Dendritic cell treated with granulocyte-macrophage colony-stimulating factor and Interleukin-4, amounts not matched to agents 40 ng/mL and 50 ng/mL, for 4 days (primary cell): ENCODE results near the gene IPP.

Experiments
- H3K27ac Mint-ChIP-seq: one replicate; pipeline ENCODE4 v1.8.0; 2022; ENCODE audit warnings: mild to moderate bottlenecking, mixed read lengths
- H3K27me3 Mint-ChIP-seq: one replicate; pipeline ENCODE4 v1.8.0; 2022; ENCODE audit warnings: mild to moderate bottlenecking, mixed read lengths
- H3K36me3 Mint-ChIP-seq: one replicate; pipeline ENCODE4 v1.8.0; 2022; ENCODE audit warnings: low read depth, mixed read lengths
- H3K4me1 Mint-ChIP-seq: one replicate; pipeline ENCODE4 v1.8.0; 2022; ENCODE audit warnings: low read depth, mixed read lengths
- H3K4me3 Mint-ChIP-seq: one replicate; pipeline ENCODE4 v1.8.0; 2022; ENCODE audit warnings: mild to moderate bottlenecking, moderate library complexity, mixed read lengths
- H3K9me3 Mint-ChIP-seq: one replicate; pipeline ENCODE4 v1.8.0; 2022; ENCODE audit warnings: mixed read lengths
- intact Hi-C: fragments of 100-400 bp; cut with micrococcal nuclease; formaldehyde crosslinking; loops from one replicate; pipeline ENCODE4 v1.15.0; 2022

The IPP gene

DNA sequence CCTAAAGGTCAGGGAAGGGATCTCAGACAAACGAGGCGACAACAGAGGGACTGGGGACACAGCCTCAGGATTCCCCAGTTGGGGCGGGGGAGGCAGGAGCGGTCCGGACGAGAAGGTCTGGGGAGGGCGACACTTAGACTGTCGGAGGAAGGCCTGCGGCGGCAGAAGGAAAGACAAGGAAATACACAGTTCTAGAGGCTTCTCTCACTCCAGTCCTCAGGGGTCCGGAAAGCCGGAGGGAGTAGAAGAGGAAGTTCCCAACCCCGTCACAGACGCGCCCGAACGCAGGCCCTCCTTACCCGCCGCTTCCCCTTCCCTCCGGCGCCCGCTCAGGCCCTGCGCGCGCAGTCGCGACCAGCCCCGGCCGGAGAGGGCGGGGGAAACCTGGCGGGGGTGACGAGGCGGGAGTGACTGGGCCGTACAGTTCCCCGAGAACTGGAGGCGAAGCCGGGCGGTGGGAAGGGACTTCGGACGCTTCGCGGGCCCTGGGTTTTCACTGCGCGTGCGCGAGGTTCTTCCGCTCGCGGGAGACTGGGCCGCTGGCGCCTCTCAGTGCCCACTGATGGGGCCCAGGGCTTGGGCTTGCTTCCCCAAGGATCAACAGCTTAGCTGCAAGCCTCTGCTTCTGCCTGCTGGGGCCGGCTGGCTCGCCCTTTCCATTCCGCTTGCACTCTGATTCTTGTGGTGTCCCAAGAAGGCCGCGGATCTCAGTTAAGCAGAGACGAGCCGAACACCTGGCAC, at the start of gene IPP:
TSS of gene IPP (minus strand) at position 356 of the 741 bp plus-strand sequence. CDS start 4,242 bp downstream, outside the sequence.
- intact Hi-C loops = loop anchor here (1.0 to 5.0 kb wide), 2 partner anchors 52 to 62 kb away; partner anchors contain the start of genes MAST2 and TMEM69
- Mint-ChIP-seq H3K9me3 (peaks cover 24% of the 10 kb centered on the region), H3K4me1 (peaks cover 19% of the 10 kb centered on the region), H3K27ac (peak within 1 kb of the TSS; percentile 100), H3K4me3 (peak within 1 kb of the TSS; percentile 85), H3K36me3 (peaks cover 14% of the 10 kb centered on the region), H3K27me3 (no peaks in the 10 kb centered on the region)

- no peaks in the 10 kb centered on the region for H3K36me3 Mint-ChIP-seq
- no peaks in the 10 kb centered on the region for H3K9me3 Mint-ChIP-seq
- H3K27ac Mint-ChIP-seq = no peak overlapping the region
- no peaks in the 10 kb centered on the region for H3K27me3 Mint-ChIP-seq
- H3K4me1 Mint-ChIP-seq = peaks cover 20% of the 10 kb centered on the region
- intact Hi-C loops = no loop called here
- H3K4me3 Mint-ChIP-seq = no peak overlapping the region
Observed at GRCh38 chr1:45796946-45797345, 46.5 kb upstream of the IPP start.

DNA sequence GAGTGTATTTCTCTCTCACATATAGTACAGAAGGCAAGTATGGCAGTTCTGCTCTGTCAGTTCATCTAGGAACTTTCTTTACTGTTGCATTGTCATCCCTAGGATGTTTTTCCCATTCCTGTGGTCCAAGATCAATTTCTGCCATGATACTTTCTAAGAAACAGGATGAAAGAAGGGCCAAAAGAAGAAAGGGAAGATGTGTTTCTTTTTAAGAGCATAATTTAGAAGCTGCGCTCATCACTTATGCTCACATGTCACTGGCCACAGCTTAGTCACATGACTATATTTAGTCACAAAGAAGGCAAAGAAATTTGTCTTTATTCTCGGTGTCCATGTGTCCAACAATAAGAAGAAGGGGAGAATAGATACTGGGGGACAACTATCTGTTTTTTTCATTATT, 45.9 kb upstream of the IPP start:
- Mint-ChIP-seq H3K4me1 (peaks cover 18% of the 10 kb centered on the region), H3K27me3 (no peaks in the 10 kb centered on the region), H3K36me3 (no peaks in the 10 kb centered on the region), H3K4me3 (no peak overlapping the region), H3K27ac (no peak overlapping the region), H3K9me3 (no peaks in the 10 kb centered on the region)
- intact Hi-C loops = no loop called here

- Mint-ChIP-seq H3K36me3 (no peaks in the 10 kb centered on the region), H3K27me3 (no peaks in the 10 kb centered on the region), H3K9me3 (no peaks in the 10 kb centered on the region), H3K27ac (no peak overlapping the region), H3K4me1 (peaks cover 23% of the 10 kb centered on the region), H3K4me3 (no peak overlapping the region)
- intact Hi-C loops = no loop called here
Observed at GRCh38 chr1:45793942-45794604, 43.6 kb upstream of the IPP start.

GRCh38 chr1:45792744-45793143, 42.3 kb upstream of the IPP start:
- peaks cover 36% of the 10 kb centered on the region for H3K4me1 Mint-ChIP-seq
- H3K27me3 Mint-ChIP-seq = no peaks in the 10 kb centered on the region
- peak overlapping the region; percentile 57 for H3K27ac Mint-ChIP-seq
- H3K9me3 Mint-ChIP-seq = no peaks in the 10 kb centered on the region
- intact Hi-C loops = no loop called here
- H3K36me3 Mint-ChIP-seq = no peaks in the 10 kb centered on the region
- no peak overlapping the region for H3K4me3 Mint-ChIP-seq

DNA sequence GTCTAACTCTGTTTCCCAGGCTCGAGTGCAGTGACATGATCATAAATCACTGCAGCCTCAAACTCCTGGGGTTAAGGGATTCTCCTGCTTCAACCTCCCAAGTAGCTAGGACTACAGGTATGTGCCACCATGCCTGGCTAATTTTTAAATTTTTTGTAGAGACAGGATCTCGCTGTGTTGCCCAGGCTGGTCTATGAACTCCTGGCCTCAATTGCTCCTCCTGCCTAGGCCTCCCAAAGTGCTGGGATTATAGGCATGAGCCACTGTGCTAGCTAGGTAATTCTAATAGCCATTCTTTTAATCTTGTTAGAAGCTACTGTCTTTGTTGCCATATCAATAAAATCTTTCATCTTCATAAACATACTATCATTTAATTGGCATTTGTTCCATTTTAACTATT, 39.1 kb upstream of the IPP start:
- no peak overlapping the region for H3K4me3 Mint-ChIP-seq
- no peaks in the 10 kb centered on the region for H3K9me3 Mint-ChIP-seq
- H3K27ac Mint-ChIP-seq = no peak overlapping the region
- peaks cover 56% of the 10 kb centered on the region for H3K4me1 Mint-ChIP-seq
- H3K27me3 Mint-ChIP-seq = peaks cover 2% of the 10 kb centered on the region
- intact Hi-C loops = no loop called here
- H3K36me3 Mint-ChIP-seq = no peaks in the 10 kb centered on the region

- Mint-ChIP-seq H3K9me3 (no peaks in the 10 kb centered on the region), H3K4me3 (no peak overlapping the region), H3K36me3 (no peaks in the 10 kb centered on the region), H3K27ac (peak overlapping the region; percentile 62), H3K4me1 (peaks cover 47% of the 10 kb centered on the region), H3K27me3 (peaks cover 2% of the 10 kb centered on the region)
- intact Hi-C loops = no loop called here
Observed at GRCh38 chr1:45787905-45788304, 37.5 kb upstream of the IPP start.

DNA sequence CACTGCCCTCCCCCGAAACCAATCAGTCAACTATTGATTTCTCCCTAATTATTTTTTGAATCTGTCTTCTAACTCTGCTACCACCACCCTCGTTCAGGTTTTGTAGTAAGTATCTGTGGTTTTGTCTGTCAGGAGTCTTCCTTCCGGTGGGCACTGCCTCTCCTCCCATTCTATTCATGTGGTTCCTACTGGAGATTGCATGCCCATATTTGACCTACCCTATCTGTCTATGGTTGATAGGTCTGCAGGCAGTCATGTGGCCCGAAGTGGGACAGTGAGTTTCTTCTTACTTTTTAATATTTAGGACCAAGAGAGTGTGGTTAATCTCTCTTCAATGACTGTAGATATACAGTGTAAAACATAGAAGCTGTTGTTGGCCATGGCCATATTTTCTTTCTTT, 35.1 kb upstream of the IPP start:
- no peak overlapping the region for H3K27ac Mint-ChIP-seq
- H3K9me3 Mint-ChIP-seq = no peaks in the 10 kb centered on the region
- H3K36me3 Mint-ChIP-seq = no peaks in the 10 kb centered on the region
- intact Hi-C loops = no loop called here
- peaks cover 16% of the 10 kb centered on the region for H3K27me3 Mint-ChIP-seq
- H3K4me1 Mint-ChIP-seq = peaks cover 33% of the 10 kb centered on the region
- no peak overlapping the region for H3K4me3 Mint-ChIP-seq

GRCh38 chr1:45775794-45776193, 25.3 kb upstream of the IPP start:
- no peaks in the 10 kb centered on the region for H3K27me3 Mint-ChIP-seq
- H3K9me3 Mint-ChIP-seq = no peaks in the 10 kb centered on the region
- no peak overlapping the region for H3K4me3 Mint-ChIP-seq
- H3K4me1 Mint-ChIP-seq = no peaks in the 10 kb centered on the region
- no peaks in the 10 kb centered on the region for H3K36me3 Mint-ChIP-seq
- H3K27ac Mint-ChIP-seq = no peak overlapping the region
- intact Hi-C loops = no loop called here

- no peaks in the 10 kb centered on the region for H3K4me1 Mint-ChIP-seq
- H3K36me3 Mint-ChIP-seq = no peaks in the 10 kb centered on the region
- H3K27me3 Mint-ChIP-seq = no peaks in the 10 kb centered on the region
- no peaks in the 10 kb centered on the region for H3K9me3 Mint-ChIP-seq
- no peak overlapping the region for H3K4me3 Mint-ChIP-seq
- intact Hi-C loops = no loop called here
- H3K27ac Mint-ChIP-seq = no peak overlapping the region
Observed at GRCh38 chr1:45772971-45773370, 22.5 kb upstream of the IPP start.

GRCh38 chr1:45769261-45769932, 18.9 kb upstream of the IPP start:
- Mint-ChIP-seq H3K4me1 (no peaks in the 10 kb centered on the region), H3K4me3 (no peak overlapping the region), H3K27ac (no peak overlapping the region), H3K36me3 (no peaks in the 10 kb centered on the region), H3K9me3 (no peaks in the 10 kb centered on the region), H3K27me3 (no peaks in the 10 kb centered on the region)
- intact Hi-C loops = no loop called here

- no peak overlapping the region for H3K27ac Mint-ChIP-seq
- intact Hi-C loops = no loop called here
- H3K36me3 Mint-ChIP-seq = peaks cover 1% of the 10 kb centered on the region
- H3K4me1 Mint-ChIP-seq = peaks cover 6% of the 10 kb centered on the region
- H3K9me3 Mint-ChIP-seq = peaks cover 2% of the 10 kb centered on the region
- no peaks in the 10 kb centered on the region for H3K27me3 Mint-ChIP-seq
- no peak overlapping the region for H3K4me3 Mint-ChIP-seq
Observed at GRCh38 chr1:45767035-45767434, 16.6 kb upstream of the IPP start.

DNA sequence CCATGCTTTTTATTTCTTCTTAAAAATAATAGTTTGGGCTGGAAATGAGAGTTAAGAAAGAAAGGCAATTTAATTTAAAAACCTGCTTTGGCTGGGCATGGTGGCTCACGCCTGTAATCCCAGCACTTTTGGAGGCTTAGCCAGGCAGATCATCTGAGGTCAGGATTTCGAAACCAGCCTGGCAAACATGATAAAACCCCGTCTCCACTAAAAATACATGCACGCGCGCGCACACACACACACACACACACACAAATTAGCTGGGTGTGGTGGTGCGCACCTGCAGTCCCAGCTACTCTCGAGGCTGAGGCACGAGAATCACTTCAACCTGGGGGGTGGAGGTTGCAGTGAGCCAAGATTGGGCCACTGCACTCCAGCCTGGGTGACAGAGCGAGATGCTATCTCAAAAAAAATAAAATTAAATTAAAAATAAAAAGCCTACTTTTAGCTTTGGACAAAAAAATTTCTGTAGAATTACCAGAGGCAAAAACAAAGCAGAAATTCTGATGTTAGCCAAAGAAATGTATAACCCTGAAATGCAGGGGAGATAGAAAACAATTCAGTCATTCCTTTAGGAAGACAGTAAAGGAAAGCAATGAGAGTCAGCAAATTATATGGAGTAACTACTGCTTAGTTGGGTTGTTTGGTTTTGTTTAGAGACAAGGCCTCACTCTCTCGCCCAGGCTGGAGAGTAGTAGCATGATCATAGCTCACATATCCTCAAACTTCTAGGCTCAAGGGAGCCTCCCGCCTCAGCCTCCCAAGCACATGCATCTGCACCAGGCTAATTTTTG, 15.7 kb upstream of the IPP start:
- intact Hi-C loops = no loop called here
- H3K27ac Mint-ChIP-seq = no peak overlapping the region
- no peak overlapping the region for H3K4me3 Mint-ChIP-seq
- no peaks in the 10 kb centered on the region for H3K27me3 Mint-ChIP-seq
- peaks cover 5% of the 10 kb centered on the region for H3K36me3 Mint-ChIP-seq
- peaks cover 6% of the 10 kb centered on the region for H3K4me1 Mint-ChIP-seq
- H3K9me3 Mint-ChIP-seq = peaks cover 8% of the 10 kb centered on the region

DNA sequence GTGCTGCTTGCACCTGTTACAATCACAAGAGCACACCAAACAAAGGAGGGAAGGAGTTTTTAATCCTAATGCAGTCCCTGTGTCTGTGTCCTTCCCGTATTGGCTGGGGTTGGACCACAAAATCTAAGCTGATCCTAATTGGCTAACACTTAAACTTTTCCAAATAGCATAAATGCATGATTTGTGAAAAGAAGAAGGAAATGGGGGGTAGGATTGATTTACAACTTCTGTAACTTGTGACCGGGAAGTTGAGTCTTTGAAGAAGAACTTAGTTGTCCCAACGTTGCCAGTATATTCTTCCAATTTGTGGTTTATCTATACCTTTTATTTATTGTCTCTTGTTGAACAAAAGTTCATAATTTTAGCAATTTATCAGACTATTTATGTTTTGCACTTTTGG, 11.8 kb upstream of the IPP start:
- Mint-ChIP-seq H3K27ac (peak overlapping the region; percentile 25), H3K9me3 (peaks cover 8% of the 10 kb centered on the region)

More for the DNA sequence above, 11.8 kb upstream of the IPP start:
- Mint-ChIP-seq H3K4me3 (no peak overlapping the region), H3K36me3 (peaks cover 5% of the 10 kb centered on the region), H3K27me3 (no peaks in the 10 kb centered on the region), H3K4me1 (peaks cover 14% of the 10 kb centered on the region)
- intact Hi-C loops = no loop called here
